Panc1 (cell line): ENCODE data around the gene MAML1.

ENCODE experiments used
- POLR2AphosphoS5 ChIP-seq: IDR thresholded peaks from 2 replicates; pipeline ENCODE4 v1.6.1; 2012; ENCODE audit warnings: mild to moderate bottlenecking, low read depth, low read length, moderate library complexity
- SIN3A ChIP-seq: IDR thresholded peaks from 2 replicates; pipeline ENCODE4 v1.6.1; 2012; ENCODE audit warnings: low read depth, mild to moderate bottlenecking, low read length, moderate library complexity, borderline replicate concordance; ENCODE audit not compliant: insufficient read depth
- TF ChIP-seq, protein P1 (sequence below): fragments of 450-650 bp; IDR thresholded peaks from 2 replicates; pipeline ENCODE4 v1.5.1; 2017; ENCODE audit warnings: mild to moderate bottlenecking
- TF ChIP-seq, protein P2 (sequence below), 2 experiments: IDR thresholded peaks; 2 replicates each; pipeline ENCODE4 v1.6.1; 2011 to 2012; ENCODE audit warnings: low read depth in 2 of 2, control low read depth in 1 of 2, low read length in 1 of 2, mild to moderate bottlenecking in 1 of 2, moderate library complexity in 1 of 2; ENCODE audit not compliant: insufficient read depth in 1 of 2

DNA sequence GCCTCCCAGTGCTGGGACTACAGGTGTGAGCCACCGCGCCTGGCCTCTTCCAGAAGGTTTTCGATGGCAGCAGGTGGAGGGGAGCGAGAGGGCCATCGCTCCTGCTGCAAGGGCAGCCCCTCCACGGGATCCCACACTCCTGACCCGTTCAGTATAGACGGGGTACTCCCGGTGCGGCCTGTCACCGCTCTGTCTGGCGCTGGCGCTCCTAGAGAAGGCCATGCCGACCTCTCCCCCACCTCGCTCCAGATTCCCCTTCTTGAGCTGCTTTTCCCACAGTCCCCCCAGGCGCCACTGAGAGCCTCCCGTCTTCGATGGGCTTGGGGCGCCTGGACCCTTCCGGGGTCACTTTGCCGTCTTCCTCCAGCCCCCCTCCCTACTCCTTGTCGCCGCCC is 83.8 kb downstream of the MAML1 start:
- no peak for TF ChIP-seq POLR2AphosphoS5
- TF ChIP-seq, protein P1, sequence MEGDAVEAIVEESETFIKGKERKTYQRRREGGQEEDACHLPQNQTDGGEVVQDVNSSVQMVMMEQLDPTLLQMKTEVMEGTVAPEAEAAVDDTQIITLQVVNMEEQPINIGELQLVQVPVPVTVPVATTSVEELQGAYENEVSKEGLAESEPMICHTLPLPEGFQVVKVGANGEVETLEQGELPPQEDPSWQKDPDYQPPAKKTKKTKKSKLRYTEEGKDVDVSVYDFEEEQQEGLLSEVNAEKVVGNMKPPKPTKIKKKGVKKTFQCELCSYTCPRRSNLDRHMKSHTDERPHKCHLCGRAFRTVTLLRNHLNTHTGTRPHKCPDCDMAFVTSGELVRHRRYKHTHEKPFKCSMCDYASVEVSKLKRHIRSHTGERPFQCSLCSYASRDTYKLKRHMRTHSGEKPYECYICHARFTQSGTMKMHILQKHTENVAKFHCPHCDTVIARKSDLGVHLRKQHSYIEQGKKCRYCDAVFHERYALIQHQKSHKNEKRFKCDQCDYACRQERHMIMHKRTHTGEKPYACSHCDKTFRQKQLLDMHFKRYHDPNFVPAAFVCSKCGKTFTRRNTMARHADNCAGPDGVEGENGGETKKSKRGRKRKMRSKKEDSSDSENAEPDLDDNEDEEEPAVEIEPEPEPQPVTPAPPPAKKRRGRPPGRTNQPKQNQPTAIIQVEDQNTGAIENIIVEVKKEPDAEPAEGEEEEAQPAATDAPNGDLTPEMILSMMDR = no peak
- no peak for TF ChIP-seq SIN3A
- TF ChIP-seq, protein P2, sequence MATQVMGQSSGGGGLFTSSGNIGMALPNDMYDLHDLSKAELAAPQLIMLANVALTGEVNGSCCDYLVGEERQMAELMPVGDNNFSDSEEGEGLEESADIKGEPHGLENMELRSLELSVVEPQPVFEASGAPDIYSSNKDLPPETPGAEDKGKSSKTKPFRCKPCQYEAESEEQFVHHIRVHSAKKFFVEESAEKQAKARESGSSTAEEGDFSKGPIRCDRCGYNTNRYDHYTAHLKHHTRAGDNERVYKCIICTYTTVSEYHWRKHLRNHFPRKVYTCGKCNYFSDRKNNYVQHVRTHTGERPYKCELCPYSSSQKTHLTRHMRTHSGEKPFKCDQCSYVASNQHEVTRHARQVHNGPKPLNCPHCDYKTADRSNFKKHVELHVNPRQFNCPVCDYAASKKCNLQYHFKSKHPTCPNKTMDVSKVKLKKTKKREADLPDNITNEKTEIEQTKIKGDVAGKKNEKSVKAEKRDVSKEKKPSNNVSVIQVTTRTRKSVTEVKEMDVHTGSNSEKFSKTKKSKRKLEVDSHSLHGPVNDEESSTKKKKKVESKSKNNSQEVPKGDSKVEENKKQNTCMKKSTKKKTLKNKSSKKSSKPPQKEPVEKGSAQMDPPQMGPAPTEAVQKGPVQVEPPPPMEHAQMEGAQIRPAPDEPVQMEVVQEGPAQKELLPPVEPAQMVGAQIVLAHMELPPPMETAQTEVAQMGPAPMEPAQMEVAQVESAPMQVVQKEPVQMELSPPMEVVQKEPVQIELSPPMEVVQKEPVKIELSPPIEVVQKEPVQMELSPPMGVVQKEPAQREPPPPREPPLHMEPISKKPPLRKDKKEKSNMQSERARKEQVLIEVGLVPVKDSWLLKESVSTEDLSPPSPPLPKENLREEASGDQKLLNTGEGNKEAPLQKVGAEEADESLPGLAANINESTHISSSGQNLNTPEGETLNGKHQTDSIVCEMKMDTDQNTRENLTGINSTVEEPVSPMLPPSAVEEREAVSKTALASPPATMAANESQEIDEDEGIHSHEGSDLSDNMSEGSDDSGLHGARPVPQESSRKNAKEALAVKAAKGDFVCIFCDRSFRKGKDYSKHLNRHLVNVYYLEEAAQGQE (IDR thresholded peaks at IDR 0.05; ENCODE audit: insufficient read depth in 1 of 2, low read depth in 2 of 2, low read length in 1 of 2) = no peak
